ENCODE results near the gene KRT7.

Gene KRT7

GRCh38 chr12:52294803-52295202 is 61.8 kb downstream of the KRT7 start:
- DNase-seq (ENCODE audit: extremely low read depth in 1 of 2, low read depth in 1 of 2) = no peak

GRCh38 chr12:52295663-52296062 is 62.6 kb downstream of the KRT7 start:
- DNase-seq (ENCODE audit: extremely low read depth in 1 of 2, low read depth in 1 of 2) = no peak

- DNase-seq (ENCODE audit: extremely low read depth in 1 of 2, low read depth in 1 of 2) = no peak
These were observed 63.7 kb downstream of the KRT7 start for GRCh38 chr12:52296572-52297215.

All from activated CD8-positive, alpha-beta memory T cell treated with anti-CD3 and anti-CD28 coated beads for 1 hour (primary cell).